SHP77 treated with DMSO at 0.1 percent for 48 hours (cell line): ENCODE data around the gene ME1.
"Not testable (repeated sequence)": the region's sequence is repeated elsewhere in the genome, so short reads cannot be mapped to it uniquely, and the experiment has no call there.

Experiments used
- DNase-seq: peaks from one replicate; lab custom pipeline; 2025; lab: John Stamatoyannopoulos, UW

The ME1 gene

GRCh38 chr6:83256719-83257118 lies 174.1 kb downstream of the ME1 start:
- DNase-seq = not testable (repeated sequence)

DNA sequence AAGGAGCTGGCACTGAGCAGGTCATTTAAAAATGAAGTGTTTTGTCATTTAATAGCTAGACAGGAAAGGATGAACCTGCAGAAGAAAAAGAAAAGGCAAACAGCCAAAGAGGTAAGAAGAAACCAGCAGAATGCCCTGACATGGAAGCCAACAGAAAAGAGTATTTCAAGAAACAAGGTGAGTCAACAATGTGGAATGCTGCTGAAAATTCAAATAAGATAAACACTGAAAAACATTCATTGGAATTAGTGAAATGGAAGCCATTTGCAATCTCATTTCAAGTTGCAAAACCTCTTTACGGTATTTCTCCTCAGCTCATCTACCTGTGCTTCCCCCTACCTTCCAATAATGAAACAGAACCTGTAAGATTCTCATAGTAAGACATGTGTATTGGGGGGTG lies 178.1 kb downstream of the ME1 start:
- no peak for DNase-seq

GRCh38 chr6:83250235-83250634 lies 180.6 kb downstream of the ME1 start:
- no peak for DNase-seq

DNA sequence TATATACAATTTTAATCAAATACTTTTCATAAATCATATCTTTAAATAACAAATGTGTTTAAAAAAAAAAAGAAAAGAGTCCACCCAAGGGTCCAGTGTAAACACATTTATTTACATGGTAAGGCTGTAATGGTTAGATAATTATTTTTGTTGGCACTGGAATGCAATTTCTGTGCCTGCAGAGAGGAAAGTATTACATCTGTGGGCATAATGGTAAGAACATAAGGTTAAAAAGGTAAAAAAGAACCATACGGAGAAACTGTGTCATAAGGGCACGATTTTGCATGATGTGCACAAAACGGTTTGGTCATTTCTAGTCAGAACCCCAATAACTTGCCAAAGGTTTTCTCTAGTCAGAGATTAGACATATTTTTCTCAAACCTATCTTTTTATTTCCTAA lies 183.4 kb downstream of the ME1 start:
- DNase-seq = no peak

DNA sequence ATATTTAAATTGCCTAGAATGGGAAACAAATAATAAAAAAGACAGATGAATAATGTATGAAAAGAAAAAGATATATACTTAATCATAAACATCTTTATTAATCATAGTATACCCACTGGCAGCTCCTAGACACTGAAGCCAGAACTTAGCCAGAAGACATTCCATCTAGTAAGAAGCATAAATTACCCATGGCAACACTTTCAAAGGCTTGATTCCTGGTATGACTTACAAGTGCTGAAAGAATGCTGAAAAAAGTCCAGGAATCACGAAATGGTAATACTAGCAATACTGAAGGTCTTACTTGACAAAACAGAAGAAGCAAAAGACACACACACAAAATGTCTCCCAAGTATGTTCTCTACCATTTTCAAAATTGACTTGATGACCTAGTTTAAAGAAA lies 199.7 kb downstream of the ME1 start:
- DNase-seq = no peak

DNA sequence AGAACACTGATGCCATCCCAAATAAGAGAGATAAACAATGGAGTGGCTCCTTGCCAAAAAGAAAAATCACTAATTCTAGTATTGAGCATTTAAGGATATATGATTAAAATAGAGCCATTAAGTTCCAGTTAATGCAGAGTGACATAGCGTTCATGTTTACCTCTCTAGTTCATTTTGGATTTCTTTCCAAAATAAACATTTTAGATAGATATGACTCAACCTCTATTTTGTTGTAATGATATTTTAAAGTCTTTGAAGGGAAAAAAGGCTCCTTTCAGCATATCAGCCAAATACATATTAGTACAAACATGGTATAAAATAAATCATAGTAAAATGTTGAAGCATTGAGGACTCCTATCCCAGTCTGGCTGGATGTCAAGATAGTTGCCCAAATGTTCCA lies 204.3 kb downstream of the ME1 start:
- DNase-seq = no peak

GRCh38 chr6:83221889-83222479 lies 208.9 kb downstream of the ME1 start:
- DNase-seq = no peak

- no peak for DNase-seq
Measured at GRCh38 chr6:83221276-83221675, 209.6 kb downstream of the ME1 start.

DNA sequence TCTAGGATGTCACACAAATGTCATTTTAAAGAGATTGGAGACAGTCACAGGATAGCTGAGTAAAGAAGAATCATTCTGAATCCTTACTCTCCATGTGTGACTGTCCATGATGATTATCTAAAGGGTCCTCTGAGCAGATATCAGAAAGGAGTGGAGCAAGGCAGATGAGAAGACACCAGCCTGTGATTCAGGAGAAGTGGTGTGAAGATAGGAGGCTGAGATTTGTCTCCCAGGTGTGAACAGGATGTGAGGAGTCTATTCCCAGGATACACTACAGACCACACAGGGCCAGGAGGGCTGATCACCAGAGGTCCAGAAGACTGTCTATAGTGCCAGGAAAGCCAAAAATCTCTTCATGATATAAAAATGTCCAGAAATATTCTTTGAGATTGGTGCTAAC lies 210.7 kb downstream of the ME1 start:
- DNase-seq = no peak

DNA sequence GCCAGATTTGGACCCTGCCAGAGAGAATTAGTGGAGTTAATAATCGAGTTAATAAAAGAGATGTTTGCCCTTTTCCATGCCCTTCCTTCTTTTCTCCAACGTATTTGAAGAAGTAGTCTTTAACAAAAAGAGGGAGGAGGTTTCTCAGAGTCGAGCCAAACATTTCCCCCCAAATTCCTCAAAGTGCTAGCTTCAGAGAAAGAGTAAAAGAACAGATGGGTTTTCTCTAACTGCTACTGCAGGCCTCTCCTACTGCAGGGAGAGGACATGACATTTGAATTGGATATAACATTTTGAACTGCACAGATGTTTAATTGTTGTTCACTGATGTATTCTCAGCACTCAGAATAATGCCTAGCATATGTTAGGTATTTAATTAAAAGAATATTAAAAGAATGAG lies 212.2 kb downstream of the ME1 start:
- no peak for DNase-seq

DNA sequence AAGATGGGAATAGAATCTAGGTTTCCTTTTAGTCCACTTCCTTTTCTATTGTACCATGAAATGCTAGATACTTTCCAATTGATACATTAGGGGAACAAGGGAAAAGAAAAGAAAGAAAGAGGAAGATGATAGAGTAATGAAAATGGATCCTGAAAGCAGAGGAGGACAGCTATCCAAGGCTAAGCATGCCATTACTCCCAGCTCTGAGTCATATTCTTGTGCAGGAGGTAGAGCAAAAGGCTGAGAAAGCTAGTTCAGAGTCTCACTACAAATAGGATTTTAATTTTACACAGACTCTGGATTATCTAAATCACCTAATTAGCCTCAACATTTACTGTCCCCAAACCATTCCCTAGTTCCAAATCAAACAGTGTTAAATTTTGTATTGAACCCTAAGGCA lies 214.0 kb downstream of the ME1 start:
- no peak for DNase-seq

DNA sequence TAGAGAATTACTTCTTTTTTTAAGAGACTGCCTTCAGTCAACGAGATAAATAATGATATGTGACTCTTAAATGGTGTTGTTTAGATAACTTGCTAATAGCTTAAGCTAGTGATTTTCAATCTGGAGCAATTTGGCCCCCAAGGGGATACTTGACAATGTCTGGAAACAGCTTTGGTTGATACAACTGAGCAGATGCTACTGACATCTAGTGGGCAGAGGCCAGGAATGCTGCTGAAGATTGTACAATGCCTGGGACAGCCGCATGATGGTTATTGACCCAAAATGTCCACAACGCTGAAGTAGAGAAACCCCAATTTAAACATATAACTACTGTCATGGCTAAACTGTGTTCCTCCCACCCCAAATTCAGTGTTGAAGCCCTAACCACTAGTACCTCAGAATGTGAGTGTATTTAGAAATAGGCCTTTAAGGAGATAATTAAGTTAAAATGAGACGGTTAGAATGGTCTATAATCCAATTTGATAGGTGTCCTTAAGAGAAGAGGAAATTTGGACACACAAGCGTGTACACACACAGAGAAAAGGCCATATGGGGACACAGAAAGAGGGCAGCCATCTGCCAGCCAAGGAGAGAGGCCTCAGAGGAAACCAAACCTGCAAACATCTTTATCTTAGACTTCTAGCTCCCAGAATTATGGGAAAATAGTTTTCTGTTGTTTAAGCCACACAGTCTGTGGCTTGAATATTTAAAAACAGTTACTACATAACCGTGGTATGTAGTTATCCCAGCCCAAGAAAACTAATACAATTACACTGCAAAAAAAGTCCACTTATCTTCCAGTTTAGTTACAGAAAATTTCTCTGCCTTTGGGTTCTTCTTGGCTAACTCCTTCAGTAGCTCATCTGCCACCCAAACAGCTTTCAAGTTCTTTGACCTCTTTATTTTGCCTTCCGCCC lies 215.5 kb downstream of the ME1 start:
- DNase-seq = peak; percentile 6

DNA sequence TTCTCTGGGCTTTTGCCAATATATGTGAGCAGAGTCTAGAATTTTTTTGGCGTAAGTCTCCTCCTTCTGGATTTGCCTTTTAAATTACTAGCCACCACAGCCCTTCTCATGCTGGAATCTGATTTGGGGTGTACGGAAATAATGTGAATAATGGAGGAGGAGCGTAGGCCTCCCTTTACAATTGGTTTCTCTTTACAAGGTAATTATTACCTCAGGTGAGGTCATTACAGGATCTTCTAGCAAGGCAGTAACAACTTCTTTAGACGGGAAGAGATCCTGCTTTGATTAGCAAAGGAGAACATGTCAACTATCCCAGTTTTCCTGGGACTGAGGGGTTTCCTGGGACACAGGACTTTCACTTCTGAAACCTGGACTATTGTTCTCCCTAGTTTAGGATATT lies 228.8 kb downstream of the ME1 start:
- no peak for DNase-seq

- no peak for DNase-seq
Measured at GRCh38 chr6:83199863-83200225, 231.0 kb downstream of the ME1 start.

DNA sequence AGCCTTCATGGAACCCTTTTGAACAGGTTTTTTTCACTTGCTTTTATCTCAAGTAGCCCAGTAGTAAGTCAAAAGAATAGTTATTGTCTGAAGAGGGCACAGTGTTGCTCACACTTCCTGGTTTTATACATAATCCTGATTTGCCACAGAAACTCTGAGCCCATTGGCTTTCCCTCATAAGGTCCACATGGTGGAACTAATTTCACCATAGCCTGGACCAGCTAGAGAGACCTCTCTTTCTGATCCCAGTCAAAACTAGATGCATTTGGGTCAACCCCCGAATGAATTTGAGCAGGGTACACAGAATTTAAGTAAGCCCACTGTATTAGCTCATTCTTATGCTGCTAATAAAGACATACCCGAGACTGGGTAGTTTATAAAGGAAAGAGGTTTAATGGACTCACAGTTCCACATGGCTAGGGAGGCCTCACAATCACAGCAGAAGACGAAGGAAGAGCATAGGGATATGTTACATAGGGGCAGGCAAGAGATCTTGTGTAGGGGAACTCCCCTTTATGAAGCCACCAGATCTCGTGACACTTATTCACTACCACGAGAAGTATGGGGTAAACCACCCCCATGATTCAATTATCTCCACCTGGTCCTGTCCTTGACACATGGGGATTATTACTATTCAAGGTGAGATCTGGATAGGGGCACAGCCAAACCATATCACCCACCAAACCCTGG lies 231.5 kb downstream of the ME1 start:
- no peak for DNase-seq

GRCh38 chr6:83198486-83199172 lies 232.2 kb downstream of the ME1 start:
- no peak for DNase-seq

- DNase-seq = peak; percentile 38
Measured at GRCh38 chr6:83193747-83194566, 236.9 kb downstream of the ME1 start.

- peak; percentile 72 for DNase-seq
Measured at GRCh38 chr6:83192871-83193746, 237.7 kb downstream of the ME1 start, which contains the start of the genes PGM3 and RWDD2A. TSS of gene PGM3 (minus strand) at chr6:83193265. CDS start at chr6:83191012, 2,253 bp downstream. TSS of gene RWDD2A (plus strand) at chr6:83193357. CDS start at chr6:83194452, 1,095 bp downstream.

DNA sequence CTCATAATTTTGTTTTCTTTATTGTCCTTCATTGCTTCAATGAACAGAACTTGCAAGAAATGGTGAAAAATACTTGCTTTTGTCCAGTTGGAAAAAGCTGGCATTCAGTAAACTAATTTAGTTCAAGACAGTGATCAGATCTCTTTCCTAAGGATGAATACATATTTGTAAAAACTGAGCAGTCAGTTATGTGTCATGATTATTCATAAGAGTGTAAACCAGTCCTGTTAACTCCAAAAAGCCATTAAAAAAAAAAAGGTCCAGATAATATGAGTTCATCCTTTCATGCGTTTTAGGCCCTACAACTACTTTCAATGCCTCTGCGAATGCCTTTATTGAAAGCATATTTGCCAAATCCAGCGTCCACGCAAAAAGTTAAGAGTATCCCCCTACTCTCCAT lies 238.4 kb downstream of the ME1 start:
- DNase-seq = no peak

DNA sequence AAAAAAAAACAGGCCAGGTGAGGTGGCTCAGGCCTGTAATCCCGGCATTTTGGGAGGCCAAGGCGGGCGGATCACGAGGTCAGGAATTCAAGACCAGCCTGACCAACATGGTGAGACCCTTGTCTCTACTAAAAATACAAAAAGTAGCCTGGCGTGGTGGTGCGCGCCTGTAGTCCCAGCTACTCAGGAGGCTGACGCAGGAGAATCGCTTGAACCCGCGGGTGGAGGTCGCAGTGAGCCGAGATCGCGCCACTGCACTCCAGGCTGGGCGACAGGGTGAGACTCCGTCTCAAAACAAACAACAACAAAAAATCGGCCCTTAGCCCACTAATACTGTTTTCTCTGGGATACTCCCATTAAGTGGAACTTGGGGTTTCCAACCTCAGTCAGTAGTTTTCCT lies 238.9 kb downstream of the ME1 start:
- DNase-seq = not testable (repeated sequence)
